Lower leg skin (tissue), 4 donors: ENCODE results near the gene OR6C65. TPM values are rescaled to one million over a fixed set of nuclear protein-coding genes. Genes with fewer than 3 reads are reported as not detected.
"Not testable (repeated sequence)": the region's sequence is repeated elsewhere in the genome, so short reads cannot be mapped to it uniquely, and the experiment has no call there.

Experiments
- DNase-seq, 2 donors: peaks; one replicate each; pipeline ENCODE4 v3.0.0-alpha.2; 2019; ENCODE audit warnings: low spot score in 2 of 2
- H3K4me3 ChIP-seq: fragments of 200-600 bp; sonication (generic); 2 replicates; pipeline ENCODE4 v1.5.1; 2017; ENCODE audit warnings: mild to moderate bottlenecking, low read depth; ENCODE audit not compliant: poor library complexity, severe bottlenecking
- CTCF ChIP-seq, 3 donors: fragments of 450-650 bp; IDR thresholded peaks; one replicate each; pipeline ENCODE4 v1.5.1; 2016; ENCODE audit warnings: antibody characterized with exemption in 3 of 3, mild to moderate bottlenecking in 3 of 3, moderate library complexity in 2 of 3
- POLR2A ChIP-seq, 2 donors: fragments of 450-650 bp; IDR thresholded peaks; one replicate each; pipeline ENCODE4 v1.6.1; 2016 to 2017; ENCODE audit warnings: antibody characterized with exemption in 2 of 2, mild to moderate bottlenecking in 1 of 2, moderate library complexity in 1 of 2
- WGBS, 2 donors: methylation state at CpG; one replicate each; pipeline ENCODE4 v1.1.5; 2018; 5-methylcytosine and 5-hydroxymethylcytosine counted together
- intact Hi-C: fragments of 100-400 bp; cut with DNase I; formaldehyde crosslinking; loops from one replicate; pipeline ENCODE4 v1.15.0; 2023; ENCODE audit warnings: low total_unique reads
- total RNA-seq, 4 donors: library from RNA; depleted of rRNA; stranded (reverse); fragments of >200 nt; gene quantifications; one replicate each; pipeline ENCODE4 v1.1.0, GENCODE V29; 2016

The OR6C65 gene
- total RNA-seq, 4 donors from 2014 or later = not detected

GRCh38 chr12:55392032-55392795 lies 8.1 kb upstream of the OR6C65 start:
- WGBS, 2 donors = 85 to 87% methylated on average over 11 to 15 of the region's 23 CpGs
- intact Hi-C loops = no loop called here
- TF ChIP-seq CTCF (IDR thresholded peaks at IDR 0.05) (no peak), POLR2A (IDR thresholded peaks at IDR 0.05) (no peak)
- no peak for DNase-seq
- no peak overlapping the region for H3K4me3 ChIP-seq

GRCh38 chr12:55396326-55396725 lies 4.0 kb upstream of the OR6C65 start:
- intact Hi-C loops = no loop called here
- no peak overlapping the region for H3K4me3 ChIP-seq
- TF ChIP-seq CTCF (IDR thresholded peaks at IDR 0.05) (no peak), POLR2A (IDR thresholded peaks at IDR 0.05) (no peak)
- DNase-seq = no peak
- WGBS, 2 donors = 70 to 72% methylated on average over 1 of the region's 1 CpG

GRCh38 chr12:55407866-55408265 lies 7.5 kb downstream of the OR6C65 start:
- H3K4me3 ChIP-seq = no peak overlapping the region
- no peak for DNase-seq
- intact Hi-C loops = no loop called here
- WGBS, 2 donors = 64 to 83% methylated on average over 1 of the region's 1 CpG
- TF ChIP-seq POLR2A (IDR thresholded peaks at IDR 0.05) = no peak
- no peak for TF ChIP-seq CTCF (IDR thresholded peaks at IDR 0.05)

- WGBS, 2 donors = 87 to 95% methylated on average over 1 of the region's 1 CpG
- intact Hi-C loops = not testable (repeated sequence)
These were observed 8.8 kb downstream of the OR6C65 start for GRCh38 chr12:55409133-55409532.

GRCh38 chr12:55412138-55412537 lies 11.8 kb downstream of the OR6C65 start:
- 94 to 95% methylated on average over 15 of the region's 15 CpGs for WGBS, 2 donors
- DNase-seq, H3K4me3 ChIP-seq, intact Hi-C loops: not testable (repeated sequence)

More at GRCh38 chr12:55409133-55409532, 8.8 kb downstream of the OR6C65 start:
- H3K4me3 ChIP-seq, DNase-seq: not testable (repeated sequence)

GRCh38 chr12:55413498-55414388 lies 13.4 kb downstream of the OR6C65 start:
- DNase-seq, H3K4me3 ChIP-seq, intact Hi-C loops: not testable (repeated sequence)
- WGBS, 2 donors = 69 to 78% methylated on average over 5 of the region's 6 CpGs

GRCh38 chr12:55414396-55414823 lies 14.1 kb downstream of the OR6C65 start:
- 49 to 62% methylated on average over 8 to 10 of the region's 11 CpGs for WGBS, 2 donors
- H3K4me3 ChIP-seq, DNase-seq, intact Hi-C loops: not testable (repeated sequence)

- DNase-seq, intact Hi-C loops, H3K4me3 ChIP-seq: not testable (repeated sequence)
- 0 to 17% methylated on average over 7 of the region's 34 CpGs for WGBS, 2 donors
These were observed 14.6 kb downstream of the OR6C65 start for GRCh38 chr12:55414889-55415288.
